H4 (cell line): ENCODE data around the gene PLCH2. TPM values are rescaled to one million over a fixed set of nuclear protein-coding genes. Genes with fewer than 3 reads are reported as not detected.

ENCODE experiments used
- DNase-seq: peaks from one replicate; pipeline ENCODE4 v3.0.0-alpha.2; 2015; ENCODE audit warnings: low spot score
- total RNA-seq: library from RNA; depleted of rRNA; stranded (reverse); fragments of >200 nt; shearing (Covaris generic); gene quantifications from 2 replicates; pipeline ENCODE4 v1.2.3, GENCODE V29; 2014

PLCH2 gene
- total RNA-seq, 1 experiment from 2014 or later = 0.02 TPM

DNA sequence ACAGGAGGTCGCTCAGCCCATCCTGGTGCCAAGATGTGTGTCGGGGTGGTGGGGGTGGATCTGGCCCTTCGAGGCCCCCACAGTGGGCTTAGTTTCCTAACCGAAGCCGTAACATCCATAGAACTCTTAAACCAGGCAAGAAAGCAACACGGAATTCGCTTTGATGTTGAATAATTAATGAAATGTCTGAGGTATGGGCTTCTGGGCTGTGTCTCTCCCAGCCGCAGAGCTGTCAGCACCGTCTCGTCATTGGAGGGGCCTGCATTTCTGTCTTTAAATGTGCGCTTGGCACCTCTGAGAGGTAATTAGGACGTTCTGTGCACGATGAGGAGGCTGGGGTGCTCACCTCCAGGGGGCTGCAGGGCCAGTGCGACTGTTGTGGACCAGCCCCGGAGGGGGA is 13.3 kb upstream of the PLCH2 start:
- no peak for DNase-seq

GRCh38 chr1:2463396-2463795 is 12.7 kb upstream of the PLCH2 start:
- no peak for DNase-seq

GRCh38 chr1:2465371-2466269 is 10.5 kb upstream of the PLCH2 start:
- no peak for DNase-seq

DNA sequence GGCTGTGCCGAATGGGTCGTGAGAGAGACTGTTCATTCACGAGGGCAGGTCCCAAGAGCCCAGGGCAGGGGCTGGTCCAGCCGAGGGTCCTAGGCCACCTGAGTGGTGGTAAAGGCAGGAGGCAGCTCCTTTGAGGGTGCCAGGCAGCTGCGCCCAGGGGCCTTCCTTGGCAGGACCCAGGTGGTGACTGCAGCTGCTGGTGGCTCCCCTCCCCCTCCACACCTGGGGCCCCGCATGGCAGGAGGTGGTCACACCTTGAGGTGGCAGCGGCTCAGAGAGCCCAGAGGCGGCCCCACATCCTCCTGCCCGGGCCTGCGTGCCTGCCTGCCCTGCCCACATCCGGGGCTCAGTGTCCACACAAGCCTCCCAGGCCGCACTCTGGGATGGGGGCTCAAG is 9.8 kb upstream of the PLCH2 start:
- DNase-seq = no peak

DNA sequence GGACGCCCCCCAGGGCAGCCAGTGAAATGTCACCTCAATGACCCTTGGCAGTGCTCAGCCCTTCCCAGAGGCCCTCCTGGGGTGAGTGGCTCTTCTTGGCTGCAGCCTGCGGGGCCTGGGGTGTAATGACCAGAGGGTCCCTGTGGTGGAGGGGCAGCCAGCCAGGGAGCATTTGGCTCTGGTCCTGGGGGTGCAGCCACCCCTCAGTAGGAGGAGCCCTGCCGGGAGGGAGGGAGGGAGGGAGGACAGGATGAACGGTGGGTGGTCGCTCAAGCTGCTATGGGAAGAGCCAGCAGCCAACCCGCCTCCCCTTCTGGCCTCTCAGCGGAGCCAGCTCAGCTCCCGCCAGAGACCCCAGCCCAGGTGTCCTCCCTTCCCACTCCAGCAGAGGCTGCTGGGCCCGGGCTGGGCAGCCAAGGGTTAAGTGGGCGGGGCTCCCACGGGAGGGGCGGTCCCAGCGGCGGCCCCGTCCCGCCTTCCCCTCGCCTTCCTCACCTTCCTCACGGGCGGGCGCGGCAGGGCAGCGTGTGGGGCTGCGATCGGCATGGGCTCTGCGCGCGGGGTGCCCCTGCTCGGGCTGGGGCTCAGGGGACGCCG is 9.0 kb upstream of the PLCH2 start:
- no peak for DNase-seq

DNA sequence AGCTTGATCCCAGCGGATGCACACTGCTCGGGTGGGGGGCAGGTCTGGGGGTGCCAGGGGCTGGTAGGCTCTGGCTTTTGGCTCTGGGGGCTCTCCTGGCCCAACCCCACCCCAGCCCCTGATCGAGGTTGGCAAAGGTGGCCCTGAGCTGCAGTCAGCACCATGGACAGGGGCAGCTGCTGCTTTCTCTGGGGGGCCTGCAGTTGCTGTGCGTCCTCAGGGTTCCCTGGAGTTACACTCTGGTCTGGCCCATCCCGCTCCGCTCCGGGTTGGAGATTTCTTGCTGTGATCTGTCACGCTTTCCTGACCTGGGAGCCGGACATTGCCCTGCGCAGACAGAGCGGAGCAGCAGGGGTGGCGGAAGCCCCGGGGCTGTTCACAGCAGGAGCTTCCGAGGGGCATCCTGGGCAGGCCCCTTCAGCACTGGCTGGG is 8.0 kb upstream of the PLCH2 start:
- no peak for DNase-seq

DNA sequence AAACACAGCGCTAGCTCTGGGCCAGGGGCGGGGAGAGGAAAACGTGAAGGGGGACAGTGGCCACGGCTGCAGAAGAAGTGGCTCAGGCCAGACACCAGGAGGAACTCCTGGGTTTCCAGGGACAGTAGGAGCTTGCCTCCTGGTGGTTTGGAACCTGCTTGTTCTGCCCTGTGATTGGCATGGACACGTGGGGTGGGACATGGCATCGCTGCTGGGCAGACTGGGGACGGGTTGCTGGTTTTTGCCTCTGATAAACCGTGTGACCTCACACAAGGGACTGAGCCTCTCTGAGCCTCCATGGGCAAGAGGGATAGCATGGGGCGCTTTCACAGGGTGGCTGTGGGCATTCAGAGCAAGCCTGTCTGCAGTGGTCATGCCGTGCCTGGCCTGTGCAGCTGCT is 7.5 kb upstream of the PLCH2 start:
- DNase-seq = no peak

- no peak for DNase-seq
Observed at GRCh38 chr1:2469103-2469940, 6.8 kb upstream of the PLCH2 start.

DNA sequence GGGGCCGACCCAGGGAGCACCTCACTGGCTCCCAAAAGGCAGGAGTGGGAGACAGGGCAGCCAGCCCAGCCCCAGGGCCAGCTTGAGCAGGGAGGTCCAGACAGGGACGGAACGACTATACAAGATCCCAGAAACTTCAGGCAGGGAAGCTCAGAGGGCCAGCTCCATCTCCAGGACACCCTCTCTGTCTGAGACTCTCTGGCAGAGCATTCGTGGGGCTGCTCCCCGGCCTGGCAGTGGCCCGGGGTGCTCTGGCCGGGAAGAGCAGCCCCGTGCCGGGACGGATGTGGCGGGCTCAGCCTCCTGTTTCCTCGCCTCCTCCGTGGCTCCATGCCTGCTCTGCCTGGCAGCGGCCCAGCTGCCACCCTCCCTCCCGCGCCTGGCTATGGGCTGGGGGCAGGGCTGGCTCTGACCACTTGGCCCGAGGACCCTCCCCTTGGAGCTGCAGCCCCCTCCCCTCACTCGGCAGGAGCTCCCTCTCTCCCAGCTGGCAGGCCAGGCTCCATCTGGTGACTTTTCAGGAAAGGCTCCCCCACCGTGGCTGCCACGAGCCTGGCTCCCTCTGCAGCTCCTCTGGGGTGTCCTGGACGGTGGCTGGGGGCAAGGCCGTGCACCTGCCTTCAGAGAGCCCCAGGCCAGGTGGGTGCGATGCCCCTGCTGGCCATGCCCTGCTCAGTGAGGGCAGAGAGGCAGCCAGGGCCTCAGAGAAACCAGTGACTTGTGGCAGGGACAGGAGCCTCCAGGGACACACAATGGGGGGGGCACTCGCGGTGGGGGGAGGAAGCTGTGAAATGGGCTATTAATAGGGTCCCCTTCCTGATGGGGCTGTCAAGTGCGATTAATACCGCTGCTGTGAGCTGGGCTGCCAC is 5.6 kb upstream of the PLCH2 start:
- DNase-seq = no peak

GRCh38 chr1:2471159-2471471 is 5.0 kb upstream of the PLCH2 start:
- no peak for DNase-seq

DNA sequence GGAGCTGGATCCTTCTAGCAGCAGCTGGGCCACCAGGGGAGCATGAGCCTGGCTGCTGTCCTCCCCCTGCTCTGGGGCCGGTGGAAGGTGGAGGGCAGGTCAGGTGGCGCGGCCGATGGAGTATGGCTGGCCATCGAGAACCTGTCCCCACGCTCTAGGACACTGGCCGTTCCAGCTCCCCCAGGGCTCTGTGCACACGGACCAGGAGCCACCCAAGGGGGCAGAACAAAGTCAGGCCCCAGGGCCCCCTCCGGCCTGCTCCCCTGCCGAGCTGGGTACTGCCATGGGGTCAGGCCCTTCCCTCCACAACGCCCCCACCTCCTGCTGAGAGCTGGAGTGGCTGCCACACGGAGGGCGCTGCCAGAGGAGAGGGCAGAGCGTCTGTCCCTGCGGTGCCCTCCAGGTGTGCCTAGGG is 4.5 kb upstream of the PLCH2 start:
- DNase-seq = no peak

DNA sequence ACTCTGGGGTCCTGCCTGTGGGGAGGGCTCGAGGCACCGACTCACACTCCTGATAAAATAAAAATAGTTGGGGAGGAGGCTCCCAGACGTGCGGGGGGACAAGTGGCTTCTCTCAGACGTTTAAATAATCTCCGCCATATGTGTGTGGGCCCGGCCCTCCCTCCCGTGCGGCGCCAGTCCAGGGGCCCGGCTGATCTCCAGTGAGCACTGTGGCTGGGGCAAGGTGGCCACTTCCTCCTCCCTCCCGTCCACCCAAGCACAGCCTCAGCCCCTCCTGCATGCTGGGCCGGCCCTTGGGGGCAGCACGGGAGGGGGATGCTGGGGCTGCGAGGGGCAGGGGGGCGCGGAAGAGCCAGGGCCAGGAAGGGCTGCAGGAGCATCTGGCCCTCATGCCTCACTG is 4.0 kb upstream of the PLCH2 start:
- DNase-seq = no peak

DNA sequence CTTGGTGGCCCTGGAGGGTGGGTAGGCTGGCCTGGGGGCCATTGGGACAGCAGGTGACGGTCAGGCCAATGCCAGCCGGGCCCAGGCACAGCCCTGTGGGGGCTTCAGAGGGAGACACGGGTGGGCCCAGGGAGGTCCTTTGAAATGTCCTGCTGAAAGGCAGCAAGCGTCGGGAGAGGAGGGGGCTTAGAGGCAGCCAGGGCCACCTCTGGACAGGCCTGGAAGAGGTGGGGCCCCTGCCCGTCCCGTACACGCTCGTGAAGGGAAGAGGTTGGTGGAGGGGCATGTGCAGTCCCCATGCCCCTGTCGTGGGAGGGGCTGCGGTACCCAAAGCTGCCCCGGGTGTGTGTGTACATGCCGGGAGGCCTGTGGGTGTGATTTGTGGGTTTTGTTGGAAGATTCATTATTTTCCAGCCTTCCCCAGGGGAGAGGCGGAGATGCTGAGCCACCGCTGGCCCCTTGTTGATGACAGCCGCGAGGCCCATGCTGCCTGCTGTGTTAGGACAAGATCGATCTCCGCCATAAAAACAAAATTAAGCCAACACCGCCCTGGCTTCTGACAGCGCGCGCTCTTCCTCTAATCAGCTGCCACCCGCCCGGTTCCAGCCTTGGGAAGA is 3.4 kb upstream of the PLCH2 start:
- no peak for DNase-seq

- DNase-seq = no peak
Observed at GRCh38 chr1:2473198-2473597, 2.9 kb upstream of the PLCH2 start.

- DNase-seq = no peak
Observed at GRCh38 chr1:2474104-2474844, 1.8 kb upstream of the PLCH2 start.

GRCh38 chr1:2474933-2475371 is 1.1 kb upstream of the PLCH2 start:
- DNase-seq = no peak

- DNase-seq = no peak
Observed at GRCh38 chr1:2475571-2475970, 518 bp upstream of the PLCH2 start.

DNA sequence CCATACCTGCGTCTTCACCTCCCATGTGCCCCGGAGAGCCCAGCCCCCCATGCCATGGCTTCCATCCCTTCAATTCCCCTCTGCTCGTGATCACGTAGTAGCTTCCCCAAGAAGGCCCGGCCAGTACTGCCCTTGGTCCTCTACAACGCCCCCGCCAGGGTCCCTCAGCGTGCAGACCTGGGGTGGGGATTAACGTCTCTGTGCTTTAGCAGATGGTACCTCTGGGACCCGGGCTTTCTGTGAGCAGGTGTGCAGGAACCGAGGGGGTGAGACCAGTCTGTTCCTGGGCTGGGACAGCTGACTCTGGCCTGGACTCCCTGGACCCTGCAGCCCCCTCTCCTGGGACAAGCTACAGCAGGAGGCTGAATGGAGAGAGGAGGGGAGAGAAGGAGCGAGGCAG is 1.2 kb downstream of the PLCH2 start:
- DNase-seq = no peak

GRCh38 chr1:2477791-2478499 is 1.9 kb downstream of the PLCH2 start:
- no peak for DNase-seq

GRCh38 chr1:2479186-2479585 is 3.1 kb downstream of the PLCH2 start:
- no peak for DNase-seq
